ENCODE results near the gene FSTL5. TPM values are rescaled to one million over a fixed set of nuclear protein-coding genes. Genes with fewer than 3 reads are reported as not detected.

FSTL5 gene
- total RNA-seq, 1 donor from 2014 or later, result 0.05 TPM

- DNase-seq (ENCODE audit: low read depth), result no peak
Measured at GRCh38 chr4:161937596-161937995, 226.2 kb downstream of the FSTL5 start.

GRCh38 chr4:161936625-161937550 lies 226.9 kb downstream of the FSTL5 start:
- DNase-seq (ENCODE audit: low read depth), result peak; percentile 85

GRCh38 chr4:161931089-161931488 lies 232.7 kb downstream of the FSTL5 start:
- DNase-seq (ENCODE audit: low read depth), result no peak

GRCh38 chr4:161929956-161930355 lies 233.8 kb downstream of the FSTL5 start:
- peak; percentile 67 for DNase-seq (ENCODE audit: low read depth)

- DNase-seq (ENCODE audit: low read depth), result peak; percentile 20
Measured at GRCh38 chr4:161926033-161926828, 237.6 kb downstream of the FSTL5 start.

- DNase-seq (ENCODE audit: low read depth), result peak; percentile 11
Measured at GRCh38 chr4:161920304-161921052, 243.3 kb downstream of the FSTL5 start.

- peak; percentile 88 for DNase-seq (ENCODE audit: low read depth)
Measured at GRCh38 chr4:161919442-161920220, 244.2 kb downstream of the FSTL5 start.

GRCh38 chr4:161916035-161916434 lies 247.8 kb downstream of the FSTL5 start:
- no peak for DNase-seq (ENCODE audit: low read depth)

- DNase-seq (ENCODE audit: low read depth), result no peak
Measured at GRCh38 chr4:161907590-161907955, 256.2 kb downstream of the FSTL5 start.

GRCh38 chr4:161906836-161907589 lies 256.8 kb downstream of the FSTL5 start:
- no peak for DNase-seq (ENCODE audit: low read depth)

GRCh38 chr4:161900110-161900509 lies 263.7 kb downstream of the FSTL5 start:
- DNase-seq (ENCODE audit: low read depth), result peak; percentile 21

- no peak for DNase-seq (ENCODE audit: low read depth)
Measured at GRCh38 chr4:161894493-161895167, 269.2 kb downstream of the FSTL5 start.

GRCh38 chr4:161894014-161894413 lies 269.8 kb downstream of the FSTL5 start:
- no peak for DNase-seq (ENCODE audit: low read depth)

- DNase-seq (ENCODE audit: low read depth), result no peak
Measured at GRCh38 chr4:161893566-161893965, 270.2 kb downstream of the FSTL5 start.

GRCh38 chr4:161892951-161893350 lies 270.8 kb downstream of the FSTL5 start:
- DNase-seq (ENCODE audit: low read depth), result no peak

GRCh38 chr4:161883157-161883556 lies 280.6 kb downstream of the FSTL5 start:
- no peak for DNase-seq (ENCODE audit: low read depth)

GRCh38 chr4:161881370-161881769 lies 282.4 kb downstream of the FSTL5 start:
- DNase-seq (ENCODE audit: low read depth), result no peak

GRCh38 chr4:161869511-161869910 lies 294.3 kb downstream of the FSTL5 start:
- no peak for DNase-seq (ENCODE audit: low read depth)

- DNase-seq (ENCODE audit: low read depth), result no peak
Measured at GRCh38 chr4:161856711-161857326, 307.0 kb downstream of the FSTL5 start.

All from renal cortical epithelial cell (primary cell).